Activated CD4-positive, CD25-positive, alpha-beta regulatory T cell treated with anti-CD3 and anti-CD28 coated beads, Interleukin-2, amount 50 U/mL, for 16 hours (primary cell): ENCODE measurements around the gene SPOCK1.

ENCODE experiments used
- DNase-seq: peaks from one replicate; pipeline ENCODE4 v3.0.0-alpha.2; 2020; ENCODE audit warnings: low read depth, low spot score

SPOCK1 gene

GRCh38 chr5:137361280-137361679 is 137.8 kb downstream of the SPOCK1 start:
- DNase-seq: no peak

GRCh38 chr5:137360607-137361006 is 138.5 kb downstream of the SPOCK1 start:
- no peak for DNase-seq

GRCh38 chr5:137359941-137360340 is 139.2 kb downstream of the SPOCK1 start:
- no peak for DNase-seq

GRCh38 chr5:137357436-137357835 is 141.7 kb downstream of the SPOCK1 start:
- DNase-seq: no peak

GRCh38 chr5:137356127-137356526 is 143.0 kb downstream of the SPOCK1 start:
- DNase-seq: no peak

GRCh38 chr5:137355708-137356107 is 143.4 kb downstream of the SPOCK1 start:
- DNase-seq: no peak

GRCh38 chr5:137352095-137352494 is 147.0 kb downstream of the SPOCK1 start:
- no peak for DNase-seq

GRCh38 chr5:137350791-137351190 is 148.3 kb downstream of the SPOCK1 start:
- DNase-seq: no peak

- DNase-seq: no peak
Observed at GRCh38 chr5:137348759-137349158, 150.4 kb downstream of the SPOCK1 start.

- no peak for DNase-seq
Observed at GRCh38 chr5:137347865-137348264, 151.3 kb downstream of the SPOCK1 start.

- no peak for DNase-seq
Observed at GRCh38 chr5:137346281-137346680, 152.8 kb downstream of the SPOCK1 start.

- no peak for DNase-seq
Observed at GRCh38 chr5:137345396-137345795, 153.7 kb downstream of the SPOCK1 start.

GRCh38 chr5:137344723-137345322 is 154.3 kb downstream of the SPOCK1 start:
- no peak for DNase-seq

GRCh38 chr5:137344021-137344420 is 155.1 kb downstream of the SPOCK1 start:
- DNase-seq: no peak

GRCh38 chr5:137342764-137343163 is 156.4 kb downstream of the SPOCK1 start:
- DNase-seq: no peak

GRCh38 chr5:137341831-137342230 is 157.3 kb downstream of the SPOCK1 start:
- no peak for DNase-seq

- no peak for DNase-seq
Observed at GRCh38 chr5:137340881-137341280, 158.2 kb downstream of the SPOCK1 start.

- no peak for DNase-seq
Observed at GRCh38 chr5:137336565-137337120, 162.5 kb downstream of the SPOCK1 start.

- no peak for DNase-seq
Observed at GRCh38 chr5:137336161-137336560, 163.0 kb downstream of the SPOCK1 start.

GRCh38 chr5:137335493-137335892 is 163.6 kb downstream of the SPOCK1 start:
- no peak for DNase-seq

GRCh38 chr5:137333928-137334327 is 165.2 kb downstream of the SPOCK1 start:
- no peak for DNase-seq

- no peak for DNase-seq
Observed at GRCh38 chr5:137333475-137333874, 165.7 kb downstream of the SPOCK1 start.

- no peak for DNase-seq
Observed at GRCh38 chr5:137332296-137332695, 166.8 kb downstream of the SPOCK1 start.
